H1 (cell line): ENCODE data around the gene LAMC3. TPM values are rescaled to one million over a fixed set of nuclear protein-coding genes. Genes with fewer than 3 reads are reported as not detected.

Experiments
- CTCF ChIA-PET: fragments of 300-600 bp; sonication (Branson Sonifier 250); formaldehyde crosslinking; loops from one replicate; lab custom pipeline; 2021; ENCODE audit not compliant: partially characterized antibody; lab: Charles Lee
- POLR2A ChIA-PET: fragments of 300-600 bp; sonication (Branson Sonifier 250); formaldehyde crosslinking; loops from one replicate; lab custom pipeline; 2021; ENCODE audit warnings: inconsistent platforms; ENCODE audit not compliant: partially characterized antibody; lab: Charles Lee
- DNase-seq, 2 experiments: peaks; one replicate each; pipeline versions ENCODE4 v3.0.0 to v3.0.0-alpha.2; 2010 to 2022; ENCODE audit warnings: low spot score in 2 of 2, low read depth in 1 of 2, mixed read lengths in 1 of 2
- FAIRE-seq: peaks from 2 replicates; lab custom pipeline; 2011; peaks lifted over from hg19 to GRCh38; lab: Jason Lieb, UNC
- H2AFZ ChIP-seq: 2 replicates; pipeline ENCODE4 v1.8.1; 2012; ENCODE audit warnings: low read length, inconsistent platforms
- H2AK5ac ChIP-seq: 2 replicates; pipeline ENCODE4 v1.6.1; 2013; ENCODE audit warnings: low read depth, low read length
- H2BK120ac ChIP-seq: replicated peaks from 2 replicates; pipeline ENCODE3; 2013; ENCODE audit warnings: low read depth, low read length, inconsistent platforms
- H2BK12ac ChIP-seq: 2 replicates; pipeline ENCODE4 v1.6.1; 2013; ENCODE audit warnings: low read depth, low read length
- H2BK15ac ChIP-seq: 2 replicates; pipeline ENCODE4 v1.6.1; 2013; ENCODE audit warnings: low read length
- H2BK20ac ChIP-seq: 2 replicates; pipeline ENCODE4 v1.6.1; 2013; ENCODE audit warnings: low read length
- H2BK5ac ChIP-seq: 2 replicates; pipeline ENCODE4 v1.6.1; 2013; ENCODE audit warnings: low read depth, low read length
- H3K14ac ChIP-seq: 2 replicates; pipeline ENCODE4 v1.6.1; 2013; ENCODE audit warnings: inconsistent platforms; ENCODE audit not compliant: insufficient read length
- H3K18ac ChIP-seq: 2 replicates; pipeline ENCODE4 v1.6.1; 2013; ENCODE audit warnings: low read length; ENCODE audit errors: extremely low read depth
- H3K23ac ChIP-seq: 2 replicates; pipeline ENCODE4 v1.6.1; 2013; ENCODE audit warnings: inconsistent platforms; ENCODE audit not compliant: insufficient read length
- H3K23me2 ChIP-seq: 2 replicates; pipeline ENCODE4 v1.6.1; 2013; ENCODE audit warnings: low read depth, low read length
- H3K27ac ChIP-seq: 2 replicates; pipeline ENCODE4 v1.6.1; 2011; ENCODE audit warnings: low read depth, low read length, inconsistent platforms
- H3K27me3 ChIP-seq, 4 experiments: replicated peaks in 1 of 4; 1 replicate in 1 of 4; 2 replicates in 3 of 4; pipeline versions ENCODE4 v1.6.1 to v1.8.1; 2011 to 2013; ENCODE audit warnings: low read length in 3 of 4, mild to moderate bottlenecking in 3 of 4, inconsistent platforms in 2 of 4, mixed read lengths in 2 of 4, moderate library complexity in 1 of 4; ENCODE audit not compliant: control insufficient read depth in 3 of 4, insufficient read depth in 3 of 4; ENCODE audit errors: extremely low read depth in 1 of 4
- H3K36me3 ChIP-seq, 4 experiments: 2 replicates each; pipeline versions ENCODE4 v1.6.1 to v1.8.1; 2011 to 2013; ENCODE audit warnings: mild to moderate bottlenecking in 4 of 4, low read length in 3 of 4, moderate library complexity in 2 of 4, control low read depth in 1 of 4, inconsistent platforms in 1 of 4; ENCODE audit not compliant: insufficient read depth in 4 of 4, control insufficient read depth in 2 of 4
- H3K4ac ChIP-seq: replicated peaks from 2 replicates; pipeline ENCODE3; 2013; ENCODE audit warnings: low read length, low read depth, mixed read lengths, inconsistent platforms; ENCODE audit not compliant: insufficient read length
- H3K4me1 ChIP-seq, 4 experiments: replicated peaks in 1 of 4; 1 replicate in 1 of 4; 2 replicates in 3 of 4; pipeline versions ENCODE4 v1.6.1 to v1.8.1; 2011 to 2013; ENCODE audit warnings: low read length in 3 of 4, inconsistent platforms in 2 of 4, mixed read lengths in 1 of 4; ENCODE audit not compliant: insufficient read depth in 4 of 4, control insufficient read depth in 3 of 4
- H3K4me2 ChIP-seq, 2 experiments: 2 replicates each; pipeline versions ENCODE4 v1.6.1 to v1.8.1; 2011 to 2013; ENCODE audit warnings: low read depth in 2 of 2, low read length in 2 of 2, control low read depth in 1 of 2, inconsistent platforms in 1 of 2, mild to moderate bottlenecking in 1 of 2; ENCODE audit not compliant: insufficient read depth in 1 of 2
- H3K4me3 ChIP-seq, 4 experiments: fragments of 200-600, 300-600 bp in 1 of 4; sonication (generic), shearing (Covaris generic), sonication (Bioruptor Twin) in 1 of 4; 2 replicates each; pipeline versions ENCODE4 v1.5.1 to v1.8.1; 2011 to 2016; ENCODE audit warnings: low read length in 4 of 4, low read depth in 3 of 4, control low read depth in 2 of 4, inconsistent platforms in 2 of 4, mild to moderate bottlenecking in 2 of 4, mixed read lengths in 1 of 4, moderate library complexity in 1 of 4; ENCODE audit not compliant: insufficient read depth in 2 of 4; ENCODE audit errors: extremely low read depth in 1 of 4
- H3K56ac ChIP-seq: replicated peaks from 2 replicates; pipeline ENCODE3; 2013; ENCODE audit warnings: low read depth, mild to moderate bottlenecking, mixed read lengths, low read length, inconsistent platforms; ENCODE audit not compliant: insufficient read length
- H3K79me1 ChIP-seq: 2 replicates; pipeline ENCODE4 v1.6.1; 2013; ENCODE audit warnings: low read depth, low read length, control low read depth
- H3K79me2 ChIP-seq, 2 experiments: 2 replicates each; pipeline versions ENCODE4 v1.6.1 to v1.8.1; 2012 to 2013; ENCODE audit warnings: low read length in 2 of 2, mild to moderate bottlenecking in 2 of 2, inconsistent platforms in 1 of 2; ENCODE audit not compliant: insufficient read depth in 2 of 2, control insufficient read depth in 1 of 2
- H3K9ac ChIP-seq, 4 experiments: replicated peaks in 1 of 4; 1 replicate in 1 of 4; 2 replicates in 3 of 4; pipeline versions ENCODE4 v1.6.1 to v1.8.1; 2011 to 2013; ENCODE audit warnings: low read depth in 3 of 4, low read length in 3 of 4, control low read depth in 2 of 4, mild to moderate bottlenecking in 2 of 4, moderate library complexity in 2 of 4, inconsistent platforms in 1 of 4; ENCODE audit errors: extremely low read depth in 1 of 4
- H3K9me3 ChIP-seq, 2 experiments: 2 replicates each; pipeline versions ENCODE4 v1.6.1 to v1.8.1; 2012 to 2013; ENCODE audit warnings: mild to moderate bottlenecking in 2 of 2, moderate library complexity in 2 of 2, control low read depth in 1 of 2, inconsistent platforms in 1 of 2, low read depth in 1 of 2, low read length in 1 of 2, mixed read lengths in 1 of 2; ENCODE audit not compliant: insufficient read depth in 2 of 2
- H4K20me1 ChIP-seq, 2 experiments: replicated peaks in 1 of 2; 2 replicates each; pipeline versions ENCODE3 to v1.8.1; 2011 to 2013; ENCODE audit warnings: inconsistent platforms in 2 of 2, low read length in 2 of 2, mild to moderate bottlenecking in 1 of 2; ENCODE audit not compliant: insufficient read depth in 2 of 2, control insufficient read depth in 1 of 2
- H4K5ac ChIP-seq: 2 replicates; pipeline ENCODE4 v1.6.1; 2013; ENCODE audit warnings: low read length, low read depth, mixed read lengths, inconsistent platforms; ENCODE audit not compliant: insufficient read length
- H4K8ac ChIP-seq: 2 replicates; pipeline ENCODE4 v1.8.0; 2013; ENCODE audit warnings: mild to moderate bottlenecking, moderate library complexity, low read length, inconsistent platforms; ENCODE audit not compliant: insufficient read depth; ENCODE audit errors: extremely low read depth
- H4K91ac ChIP-seq: replicated peaks from 2 replicates; pipeline ENCODE3; 2013; ENCODE audit warnings: low read length, mixed read lengths, inconsistent platforms; ENCODE audit not compliant: insufficient read length
- ASH2L ChIP-seq: fragments of 200-600, 300-600 bp; sonication (generic); IDR thresholded peaks from one replicate; pipeline ENCODE4 v1.7.1; 2017; ENCODE audit warnings: low read length
- CHD1 ChIP-seq: IDR thresholded peaks from 2 replicates; pipeline ENCODE4 v1.6.1; 2012; ENCODE audit warnings: low read depth, low read length, improper control_type of control experiment
- EP300 ChIP-seq, 2 experiments: IDR thresholded peaks; 1 replicate in 1 of 2; 2 replicates in 1 of 2; pipeline ENCODE4 v1.6.1; 2011 to 2012; ENCODE audit warnings: low read depth in 2 of 2, low read length in 2 of 2, mild to moderate bottlenecking in 2 of 2, borderline replicate concordance in 1 of 2, inconsistent platforms in 1 of 2, moderate library complexity in 1 of 2
- JUN ChIP-seq: IDR thresholded peaks from 2 replicates; pipeline ENCODE4 v1.6.1; 2011; ENCODE audit warnings: low read depth, mild to moderate bottlenecking, improper control_type of control experiment, low read length
- KDM1A ChIP-seq: fragments of 200-600, 300-600 bp; sonication (generic); IDR thresholded peaks from 2 replicates; pipeline ENCODE4 v1.7.1; 2016; ENCODE audit warnings: mild to moderate bottlenecking, low read length, borderline replicate concordance
- KDM4A ChIP-seq: IDR thresholded peaks from one replicate; pipeline ENCODE4 v1.7.1; 2012; ENCODE audit warnings: low read depth, mild to moderate bottlenecking, moderate library complexity, low read length, inconsistent platforms; ENCODE audit not compliant: severe bottlenecking
- KDM5A ChIP-seq: fragments of 200-600 bp; IDR thresholded peaks from 2 replicates; pipeline ENCODE4 v1.7.1; 2012; ENCODE audit warnings: mild to moderate bottlenecking, low read length, inconsistent platforms, mixed read lengths
- SIRT6 ChIP-seq: IDR thresholded peaks from one replicate; pipeline ENCODE4 v1.7.1; 2012; ENCODE audit warnings: low read length, inconsistent platforms
- SIX5 ChIP-seq: IDR thresholded peaks from 2 replicates; pipeline ENCODE4 v1.6.1; 2011; ENCODE audit warnings: mild to moderate bottlenecking, low read depth, low read length
- SP1 ChIP-seq: IDR thresholded peaks from 2 replicates; pipeline ENCODE4 v1.6.1; 2011; ENCODE audit warnings: low read depth, low read length
- SRF ChIP-seq: IDR thresholded peaks from 2 replicates; pipeline ENCODE4 v1.6.1; 2011; ENCODE audit warnings: mild to moderate bottlenecking, low read depth, low read length, moderate library complexity
- SUZ12 ChIP-seq: fragments of 200-600 bp; sonication (generic); IDR thresholded peaks from 2 replicates; pipeline ENCODE4 v1.6.1; 2012; ENCODE audit warnings: mild to moderate bottlenecking, inconsistent platforms, low read length, moderate library complexity, mixed read lengths
- TBP ChIP-seq: IDR thresholded peaks from 2 replicates; pipeline ENCODE4 v1.6.1; 2011; ENCODE audit warnings: low read depth, low read length, improper control_type of control experiment
- TCF12 ChIP-seq: IDR thresholded peaks from 2 replicates; pipeline ENCODE4 v1.6.1; 2011; ENCODE audit warnings: low read depth, mild to moderate bottlenecking, low read length
- WGBS, 2 experiments: shearing (Covaris generic) in 1 of 2; methylation state at CpG; one replicate each; pipeline versions ENCODE4 v1.1.6 to v1.1.7; 2013 to 2015; ENCODE audit warnings: low lambda C conversion rate in 2 of 2, mixed read lengths in 2 of 2, inconsistent platforms in 1 of 2, low coverage in 1 of 2, missing lambda C conversion rate in 1 of 2; ENCODE audit not compliant: insufficient replicate concordance in 2 of 2, insufficient coverage in 1 of 2, insufficient read length in 1 of 2; ENCODE audit errors: extremely low coverage in 1 of 2, missing lambda C conversion rate in 1 of 2; 5-methylcytosine and 5-hydroxymethylcytosine counted together
- polyA plus RNA-seq, 7 experiments: library from polyadenylated mRNA; depleted of rRNA in 3 of 7; stranded (reverse) in 5 of 7; unstranded in 2 of 7; fragments of >200 nt in 5 of 7; fragments of 200-250 nt in 2 of 7; gene quantifications; 1 replicate in 5 of 7; 2 replicates in 1 of 7; 4 replicates in 1 of 7; pipeline versions ENCODE4 v1.2.1 to v1.2.3, GENCODE V29; 2011 to 2013; ENCODE audit warnings: missing spikeins in 2 of 7, mixed read lengths in 2 of 7
- total RNA-seq: library from RNA; stranded (reverse); fragmentation: NEBNext Ultra II Directional; extraction: Animal tissue kit (Norgen Biotek cat#: 25700); gene quantifications from 2 replicates; pipeline ENCODE4 v1.2.1, GENCODE V29; 2021

LAMC3 gene
- total and polyA plus RNA-seq, 2 of the 8 experiments (the other 6 are each of a cell fraction or from before 2014, with no cell fraction given), result 9.3 to 12.3 TPM

DNA sequence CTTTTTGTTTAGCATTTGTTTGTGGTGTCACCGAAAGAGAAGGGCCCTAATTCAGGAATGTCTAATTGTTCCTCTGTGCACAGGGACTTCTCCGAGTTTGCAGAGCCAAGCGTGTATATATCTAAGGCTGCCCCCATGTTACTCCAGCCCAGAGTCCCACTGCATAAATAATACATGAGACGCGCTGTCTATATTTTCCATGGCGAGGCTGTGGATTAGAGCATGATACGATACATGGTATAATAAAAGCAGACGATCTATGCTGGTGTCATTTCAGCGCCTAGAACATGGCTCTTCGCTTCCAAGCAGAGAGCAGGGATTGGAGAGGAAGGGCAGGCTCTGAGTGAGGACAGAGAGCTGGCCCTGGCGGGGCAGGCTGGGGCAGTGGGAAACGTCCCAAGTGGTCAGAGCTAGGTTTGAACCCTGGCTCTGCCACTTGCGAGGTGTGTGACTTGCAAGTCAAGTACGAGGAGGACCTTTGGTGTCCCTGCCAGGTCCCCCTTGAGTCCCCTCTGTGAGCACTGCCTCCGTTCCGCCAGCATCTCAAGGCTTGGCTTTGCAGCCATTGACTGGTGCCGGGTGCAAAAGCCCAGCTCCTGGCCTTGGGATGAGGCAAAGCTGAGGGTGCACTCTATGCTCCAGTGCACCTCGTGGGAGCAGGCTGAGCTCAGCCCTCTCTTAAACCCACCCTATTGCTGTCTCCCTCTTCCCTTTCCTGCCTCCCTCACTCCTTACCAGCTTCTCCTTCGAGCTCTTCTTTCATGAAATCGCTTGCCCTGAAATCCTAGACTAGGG is 29.2 kb upstream of the LAMC3 start:
- CTCF ChIA-PET, result interaction anchor here (0.6 to 4.8 kb wide), 5 partner anchors 14 to 1136 kb away, joined by 3 to 28 read pairs (median 3); no protein-coding TSS in a partner anchor
- H3K36me3 ChIP-seq, result no peaks in the 10 kb centered on the region
- H3K23me2 ChIP-seq, result no peaks in the 10 kb centered on the region
- H3K27me3 ChIP-seq, result no peaks in the 10 kb centered on the region
- H3K23ac ChIP-seq, result no peak overlapping the region
- H4K91ac ChIP-seq, result no peak overlapping the region
- H4K20me1 ChIP-seq, result no peaks in the 10 kb centered on the region
- no peak overlapping the region for H3K56ac ChIP-seq
- H3K9ac ChIP-seq, result no peak overlapping the region
- POLR2A ChIA-PET, result interaction anchor here (1.1 kb wide), 1 partner anchor 57 kb away, joined by 4 read pairs; no protein-coding TSS in a partner anchor
- H3K9me3 ChIP-seq, result no peaks in the 10 kb centered on the region
- no peaks in the 10 kb centered on the region for H3K79me2 ChIP-seq
- no peak overlapping the region for H2AK5ac ChIP-seq
- no peak overlapping the region for H3K27ac ChIP-seq
- H3K4me3 ChIP-seq, result no peak overlapping the region
- no peak overlapping the region for H2BK120ac ChIP-seq
- H3K4ac ChIP-seq, result no peak overlapping the region
- FAIRE-seq (no peak), DNase-seq (no peak)
- H4K5ac ChIP-seq, result no peak overlapping the region
- H3K14ac ChIP-seq, result no peak overlapping the region
- H2BK5ac ChIP-seq, result no peak overlapping the region
- 88% methylated on average over 20 of the region's 20 CpGs; no CpG with 5 or more reads in 1 of the 2 experiments for WGBS, 2 experiments
- no peak overlapping the region for H3K18ac ChIP-seq
- H2BK20ac ChIP-seq, result no peak overlapping the region
- H2AFZ ChIP-seq, result no peak overlapping the region
- H3K79me1 ChIP-seq, result no peaks in the 10 kb centered on the region
- H2BK15ac ChIP-seq, result no peak overlapping the region
- H2BK12ac ChIP-seq, result no peak overlapping the region
- H3K4me1 ChIP-seq, result peaks cover 0 to 3% (median 0%) of the 10 kb centered on the region in 4 experiments; a peak in 1 of 7 replicates
- no peak overlapping the region for H4K8ac ChIP-seq
- H3K4me2 ChIP-seq, result no peak overlapping the region
- TF ChIP-seq EP300 (IDR thresholded peaks at IDR 0.05; ENCODE audit: borderline replicate concordance in 1 of 2, low read depth in 2 of 2, low read length in 2 of 2), result no peak
- TF ChIP-seq SRF, result no peak
- no peak for TF ChIP-seq SIX5
- TF ChIP-seq JUN, result no peak
- TF ChIP-seq SIRT6, result no peak
- TF ChIP-seq SUZ12, result no peak
- TF ChIP-seq TBP, result no peak
- TF ChIP-seq CHD1, result no peak
- no peak for TF ChIP-seq SP1
- no peak for TF ChIP-seq TCF12
- no peak for TF ChIP-seq KDM4A
- no peak for TF ChIP-seq KDM5A
- TF ChIP-seq ASH2L, result no peak
- TF ChIP-seq KDM1A, result no peak
